OCI-LY7 (cell line): ENCODE data around the gene BTNL2. TPM values are rescaled to one million over a fixed set of nuclear protein-coding genes. Genes with fewer than 3 reads are reported as not detected.
A peak's percentile ranks its signal among the peaks of the same experiment; 100 is the strongest.
"Not testable (repeated sequence)": the region's sequence is repeated elsewhere in the genome, so short reads cannot be mapped to it uniquely, and the experiment has no call there.

Source experiments
- BruUV-seq: library from RNA; stranded (reverse); fragments of 400-500 nt; replicated peaks from 2 replicates; lab custom pipeline; 2021; lab: Mats Ljungman, UMichigan
- CTCF ChIA-PET: fragments of 300-600 bp; sonication (Branson Sonifier 250); formaldehyde crosslinking; loops from one replicate; lab custom pipeline; 2022; ENCODE audit warnings: antibody characterized with exemption; ENCODE audit not compliant: unreplicated experiment; lab: Charles Lee
- POLR2A ChIA-PET: fragments of 300-600 bp; sonication (Branson Sonifier 250); formaldehyde crosslinking; loops from one replicate; lab custom pipeline; 2022; ENCODE audit warnings: antibody characterized with exemption; lab: Charles Lee
- DNase-seq: peaks from one replicate; pipeline ENCODE4 v3.0.0-alpha.2; 2015; ENCODE audit warnings: low spot score
- H2AFZ ChIP-seq: fragments of 200-600 bp; sonication (generic), shearing (Covaris generic); 2 replicates; pipeline ENCODE4 v1.6.1; 2014; ENCODE audit warnings: mild to moderate bottlenecking, antibody characterized with exemption, low read length, moderate library complexity
- H3K27ac ChIP-seq: fragments of 200-600 bp; sonication (generic); 2 replicates; pipeline ENCODE4 v1.5.1; 2014; ENCODE audit warnings: mixed run types, low read depth, mild to moderate bottlenecking, moderate library complexity, low read length, inconsistent platforms; ENCODE audit not compliant: poor library complexity, severe bottlenecking
- H3K36me3 ChIP-seq: fragments of 200-600 bp; sonication (generic); 2 replicates; pipeline ENCODE4 v1.6.1; 2014; ENCODE audit warnings: mild to moderate bottlenecking, antibody characterized with exemption, low read length, moderate library complexity, mixed read lengths; ENCODE audit not compliant: insufficient read depth
- H3K4me1 ChIP-seq: fragments of 200-600 bp; sonication (generic); 2 replicates; pipeline ENCODE4 v1.5.1; 2014; ENCODE audit warnings: mild to moderate bottlenecking, low read length; ENCODE audit not compliant: insufficient read depth, poor library complexity, severe bottlenecking
- H3K4me2 ChIP-seq: fragments of 200-600 bp; sonication (generic); 2 replicates; pipeline ENCODE4 v1.6.1; 2014; ENCODE audit warnings: mild to moderate bottlenecking, low read length
- H3K4me3 ChIP-seq: fragments of 200-600 bp; sonication (generic); 2 replicates; pipeline ENCODE4 v1.5.1; 2014; ENCODE audit warnings: mild to moderate bottlenecking, low read depth, low read length; ENCODE audit not compliant: poor library complexity, severe bottlenecking
- H3K79me2 ChIP-seq: fragments of 200-600 bp; sonication (generic); 2 replicates; pipeline ENCODE4 v1.6.1; 2016; ENCODE audit warnings: low read depth, mild to moderate bottlenecking, low read length, moderate library complexity, mixed read lengths; ENCODE audit not compliant: insufficient read depth
- H3K9me2 ChIP-seq: fragments of 200-600 bp; sonication (generic); 2 replicates; pipeline ENCODE4 v1.6.1; 2016; ENCODE audit warnings: mild to moderate bottlenecking, low read length, mixed read lengths; ENCODE audit not compliant: insufficient read depth
- H3K9me3 ChIP-seq: fragments of 200-600 bp; sonication (generic); 2 replicates; pipeline ENCODE4 v1.6.1; 2014; ENCODE audit warnings: mild to moderate bottlenecking, mixed run types, low read length, mixed read lengths
- H4K20me1 ChIP-seq: fragments of 200-600 bp; sonication (generic); 2 replicates; pipeline ENCODE4 v1.6.1; 2014; ENCODE audit warnings: mild to moderate bottlenecking, antibody characterized with exemption, low read length, moderate library complexity, mixed read lengths; ENCODE audit not compliant: insufficient read depth
- CTCF ChIP-seq: fragments of 200-600 bp; sonication (generic); conservative IDR thresholded peaks from 2 replicates; pipeline ENCODE4 v1.5.1; 2014; ENCODE audit warnings: mild to moderate bottlenecking, antibody characterized with exemption, low read length, moderate library complexity, mixed read lengths
- EZH2phosphoT487 ChIP-seq: fragments of 200-600 bp; sonication (generic); IDR thresholded peaks from 2 replicates; pipeline ENCODE4 v1.6.1; 2018; ENCODE audit warnings: low read depth, borderline replicate concordance, mild to moderate bottlenecking, mixed run types, antibody characterized with exemption, low read length, moderate library complexity, mixed read lengths
- intact Hi-C: fragments of 100-400 bp; cut with micrococcal nuclease; formaldehyde crosslinking; loops from one replicate; pipeline ENCODE4 v1.10.0; 2022; ENCODE audit not compliant: unreplicated experiment
- total RNA-seq, 2 experiments: library from RNA; depleted of rRNA in 1 of 2; stranded (reverse); fragments of >200 nt in 1 of 2; shearing (Covaris generic) in 1 of 2; gene quantifications; 2 replicates each; pipeline ENCODE4 v1.2.3, GENCODE V29; 2014 to 2022

Gene BTNL2
- total RNA-seq, 2 experiments from 2014 or later: 3.1 to 4.9 TPM

- peaks cover 20% of the 10 kb centered on the region for H3K36me3 ChIP-seq
- peak overlapping the region; percentile 64 for H3K4me2 ChIP-seq
- ChIA-PET CTCF (no interaction called here), POLR2A (interaction anchor here (0.5 to 1.1 kb wide), 4 partner anchors 46 to 431 kb away, joined by 3 to 4 read pairs (median 3); no protein-coding TSS in a partner anchor)
- H3K9me2 ChIP-seq: no peaks in the 10 kb centered on the region
- no peaks in the 10 kb centered on the region for H3K9me3 ChIP-seq
- TSS peak; percentile 77 for BruUV-seq
- H3K4me1 ChIP-seq: peaks cover 52% of the 10 kb centered on the region
- peak overlapping the region; percentile 85 for H2AFZ ChIP-seq
- TF ChIP-seq EZH2phosphoT487: no peak
- TF ChIP-seq CTCF: no peak
- intact Hi-C loops: loop anchor here (5.0 kb wide), 1 partner anchor 185 kb away; no protein-coding TSS in a partner anchor
- peak overlapping the region; percentile 35 for H3K4me3 ChIP-seq
- peaks cover 13% of the 10 kb centered on the region; the same call in 1 of the 2 replicates for H4K20me1 ChIP-seq
- peaks cover 32% of the 10 kb centered on the region for H3K79me2 ChIP-seq
- peak overlapping the region; percentile 88 for H3K27ac ChIP-seq
- DNase-seq: peak; percentile 93
These were observed 30.2 kb upstream of the BTNL2 start for GRCh38 chr6:32436995-32437836.

- peak overlapping the region; percentile 85 for H2AFZ ChIP-seq
- POLR2A ChIA-PET: interaction anchor here (1.1 kb wide), 2 partner anchors 47 to 191 kb away, joined by 3 read pairs; no protein-coding TSS in a partner anchor
- no TSS peak for BruUV-seq
- peaks cover 9% of the 10 kb centered on the region for H3K36me3 ChIP-seq
- H3K4me2 ChIP-seq: peak overlapping the region; percentile 64
- no peaks in the 10 kb centered on the region for H3K9me3 ChIP-seq
- CTCF ChIA-PET: no interaction called here
- DNase-seq: no peak
- H3K4me1 ChIP-seq: peaks cover 48% of the 10 kb centered on the region
- intact Hi-C loops: loop anchor here (5.0 kb wide), 1 partner anchor 186 kb away; no protein-coding TSS in a partner anchor
- H3K27ac ChIP-seq: peak overlapping the region; percentile 88
- peaks cover 22% of the 10 kb centered on the region for H3K79me2 ChIP-seq
- TF ChIP-seq EZH2phosphoT487: no peak
- TF ChIP-seq CTCF: no peak
- no peak overlapping the region for H3K4me3 ChIP-seq
- H4K20me1 ChIP-seq: peaks cover 6% of the 10 kb centered on the region; the same call in 1 of the 2 replicates
- no peaks in the 10 kb centered on the region for H3K9me2 ChIP-seq
These were observed 29.2 kb upstream of the BTNL2 start for GRCh38 chr6:32436186-32436585.

GRCh38 chr6:32433950-32434349 is 27.0 kb upstream of the BTNL2 start:
- H3K36me3 ChIP-seq, H3K27ac ChIP-seq, H3K9me3 ChIP-seq, BruUV-seq, H3K79me2 ChIP-seq, H4K20me1 ChIP-seq, H3K4me2 ChIP-seq, H3K4me3 ChIP-seq, DNase-seq, H3K9me2 ChIP-seq, H2AFZ ChIP-seq, CTCF ChIA-PET: not testable (repeated sequence)
- H3K4me1 ChIP-seq: peaks cover 42% of the 10 kb centered on the region
- intact Hi-C loops: loop anchor here (2.0 kb wide), 3 partner anchors 259 to 435 kb away; no protein-coding TSS in a partner anchor
- POLR2A ChIA-PET: interaction anchor here (0.6 to 0.7 kb wide), 2 partner anchors 12 to 13 kb away, joined by 3 read pairs; no protein-coding TSS in a partner anchor
